HuH-7.5 (cell line): ENCODE measurements around the gene SLC25A28.
A peak's percentile ranks its signal among the peaks of the same experiment; 100 is the strongest.

ENCODE experiments used
- DNase-seq: peaks from one replicate; pipeline ENCODE4 v3.0.0; 2011; ENCODE audit warnings: low spot score

Gene SLC25A28, protein sequence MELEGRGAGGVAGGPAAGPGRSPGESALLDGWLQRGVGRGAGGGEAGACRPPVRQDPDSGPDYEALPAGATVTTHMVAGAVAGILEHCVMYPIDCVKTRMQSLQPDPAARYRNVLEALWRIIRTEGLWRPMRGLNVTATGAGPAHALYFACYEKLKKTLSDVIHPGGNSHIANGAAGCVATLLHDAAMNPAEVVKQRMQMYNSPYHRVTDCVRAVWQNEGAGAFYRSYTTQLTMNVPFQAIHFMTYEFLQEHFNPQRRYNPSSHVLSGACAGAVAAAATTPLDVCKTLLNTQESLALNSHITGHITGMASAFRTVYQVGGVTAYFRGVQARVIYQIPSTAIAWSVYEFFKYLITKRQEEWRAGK

GRCh38 chr10:99619851-99620710 lies at the start of gene SLC25A28:
Gene SLC25A28 (minus strand): TSS chr10:99620439. CDS start chr10:99620335, 104 bp downstream.
- peak; percentile 94 for DNase-seq

GRCh38 chr10:99667108-99667751 lies 47.0 kb upstream of the SLC25A28 start:
- DNase-seq, result no peak

GRCh38 chr10:99665304-99665703 lies 45.1 kb upstream of the SLC25A28 start:
- DNase-seq, result no peak

DNA sequence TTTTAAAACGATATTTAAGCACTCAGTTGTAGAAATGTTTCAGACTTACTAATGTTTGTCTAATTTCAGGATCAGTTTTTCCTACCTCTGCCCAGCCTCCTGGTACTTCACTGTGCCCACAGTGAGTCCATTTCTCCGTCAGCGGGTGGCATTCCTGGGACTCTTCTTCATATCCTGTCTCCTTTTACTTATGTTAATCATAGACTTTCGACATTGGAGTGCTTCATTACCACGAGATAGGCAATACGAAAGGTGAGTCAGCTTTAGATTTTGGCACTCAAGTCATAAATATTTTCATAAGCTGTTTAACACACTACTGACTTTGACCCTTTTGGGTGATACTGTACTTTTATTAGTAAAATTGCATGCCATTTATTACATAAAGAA lies 41.1 kb upstream of the SLC25A28 start:
- DNase-seq, result no peak

- DNase-seq, result no peak
These were observed 40.6 kb upstream of the SLC25A28 start for GRCh38 chr10:99660662-99661376.

GRCh38 chr10:99659868-99660366 lies 39.7 kb upstream of the SLC25A28 start:
- DNase-seq, result no peak

GRCh38 chr10:99659031-99659867 lies 39.0 kb upstream of the SLC25A28 start, which contains the start of gene ENTPD7:
Gene ENTPD7 (plus strand): TSS chr10:99659509. CDS start chr10:99659957, 448 bp downstream.
- peak; percentile 92 for DNase-seq

GRCh38 chr10:99658622-99659030 lies 38.4 kb upstream of the SLC25A28 start:
- no peak for DNase-seq

DNA sequence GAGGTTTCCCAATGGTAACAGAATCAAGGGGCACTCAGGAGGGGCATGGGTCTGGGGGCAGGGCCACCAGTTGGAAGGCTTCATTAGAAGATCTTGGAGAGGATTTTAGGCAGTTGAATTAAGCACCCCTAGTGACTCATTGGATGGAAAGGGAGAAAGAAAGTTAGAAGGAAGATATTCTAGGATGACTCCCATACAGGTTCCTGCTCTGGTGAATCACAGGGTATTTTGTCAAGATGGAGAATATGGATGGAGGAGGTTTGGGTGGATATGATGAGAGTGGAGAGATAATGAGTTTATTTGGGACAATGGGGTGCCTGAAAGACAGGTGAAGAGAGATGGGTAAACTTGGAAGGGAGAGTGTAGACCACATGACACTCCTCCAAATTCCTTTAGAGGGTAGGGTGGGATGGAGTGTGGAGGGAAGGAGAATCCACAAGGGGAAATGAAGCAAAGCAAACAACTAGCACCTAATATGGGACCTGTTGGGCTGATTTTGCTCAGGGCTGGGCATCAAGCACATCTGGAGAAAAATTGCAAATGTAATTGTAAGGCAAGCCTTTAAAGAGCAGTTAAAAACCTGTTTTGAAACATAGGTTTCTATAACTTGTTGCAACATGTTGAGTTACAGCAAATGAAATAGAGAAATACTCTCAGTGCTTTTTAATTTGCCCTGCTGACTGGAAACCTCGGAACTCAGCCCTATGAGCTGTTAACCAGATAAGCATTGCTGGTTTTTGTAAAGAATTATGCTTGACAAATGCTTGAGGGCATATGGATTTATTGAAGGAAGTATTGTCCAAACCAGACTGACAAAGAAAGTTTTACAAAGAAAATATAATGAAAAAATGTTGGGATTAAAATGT lies 36.2 kb upstream of the SLC25A28 start:
- DNase-seq, result no peak

GRCh38 chr10:99654390-99655175 lies 34.3 kb upstream of the SLC25A28 start:
- DNase-seq, result no peak

DNA sequence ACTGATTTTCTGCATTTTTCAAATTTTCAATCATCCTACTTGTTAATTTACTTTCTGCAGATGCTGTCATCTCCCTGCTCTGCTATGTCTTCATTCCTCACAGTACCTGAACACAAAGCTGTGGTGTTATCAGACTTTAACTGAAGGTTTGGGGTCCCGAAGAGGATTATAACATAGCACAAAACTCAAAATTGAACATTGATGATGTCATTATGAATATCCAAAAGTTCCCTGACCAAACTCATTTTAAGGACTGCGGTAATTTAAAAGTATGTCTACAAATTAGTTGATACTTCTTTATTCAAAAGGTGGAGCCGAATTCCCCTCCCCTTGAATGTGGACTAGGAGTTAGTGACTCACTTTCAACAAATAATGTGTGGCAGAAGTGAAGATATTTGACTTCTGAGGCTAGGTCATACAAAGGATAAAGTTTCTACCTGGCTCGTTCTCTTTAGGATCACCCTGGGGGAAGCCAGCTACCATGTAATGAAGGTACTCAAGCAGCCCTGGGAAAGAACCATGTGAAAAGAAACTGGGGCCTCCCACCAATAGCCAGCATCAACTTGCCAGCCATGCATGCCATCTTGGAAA lies 32.7 kb upstream of the SLC25A28 start:
- no peak for DNase-seq

- DNase-seq, result no peak
These were observed 28.5 kb upstream of the SLC25A28 start for GRCh38 chr10:99648717-99649116.

DNA sequence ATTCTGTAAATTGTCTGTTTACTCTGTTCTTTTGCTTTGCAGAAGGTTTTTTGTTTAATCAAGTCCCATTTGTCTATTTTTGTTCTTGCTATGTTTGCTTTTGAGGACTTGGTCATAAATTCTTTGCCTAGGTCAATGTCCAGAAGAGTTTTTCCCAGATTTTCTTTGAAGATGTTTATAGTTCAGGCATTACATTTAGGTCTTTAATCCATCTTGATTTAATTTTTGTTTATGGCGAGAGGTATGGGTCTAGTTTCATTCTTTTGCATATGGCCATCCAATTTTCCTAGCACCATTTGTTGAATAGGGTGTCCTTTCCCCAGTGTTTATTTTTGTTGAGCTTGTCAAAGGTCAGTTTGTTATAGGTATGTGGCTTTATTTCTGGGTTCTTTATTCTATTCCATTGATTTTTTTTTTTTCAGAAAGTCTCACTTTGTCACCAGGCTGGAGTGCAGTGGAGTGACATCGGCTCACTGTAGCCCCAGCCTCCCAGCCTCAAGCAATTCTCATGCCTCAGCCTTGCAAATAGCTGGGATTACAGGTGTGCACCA lies 27.4 kb upstream of the SLC25A28 start:
- no peak for DNase-seq

DNA sequence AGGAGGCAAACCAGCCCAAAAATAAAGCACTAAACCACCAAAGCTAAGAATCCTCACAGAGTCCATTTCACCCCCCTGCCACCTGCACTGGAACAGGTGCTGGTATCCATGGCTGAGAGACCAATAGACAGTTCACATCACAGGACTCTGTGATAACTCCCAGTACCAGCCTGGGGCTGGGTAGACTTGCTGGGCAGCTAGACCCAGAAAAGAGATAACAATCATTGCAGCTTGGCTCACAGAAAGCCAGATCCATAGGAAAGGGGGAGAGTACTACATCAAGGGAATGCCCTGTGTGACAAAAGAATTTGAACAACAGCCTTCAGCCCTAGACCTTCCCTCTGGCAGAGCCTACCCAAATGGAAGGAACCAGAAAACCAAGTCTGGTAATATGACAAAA lies 13.6 kb upstream of the SLC25A28 start:
- DNase-seq, result no peak

DNA sequence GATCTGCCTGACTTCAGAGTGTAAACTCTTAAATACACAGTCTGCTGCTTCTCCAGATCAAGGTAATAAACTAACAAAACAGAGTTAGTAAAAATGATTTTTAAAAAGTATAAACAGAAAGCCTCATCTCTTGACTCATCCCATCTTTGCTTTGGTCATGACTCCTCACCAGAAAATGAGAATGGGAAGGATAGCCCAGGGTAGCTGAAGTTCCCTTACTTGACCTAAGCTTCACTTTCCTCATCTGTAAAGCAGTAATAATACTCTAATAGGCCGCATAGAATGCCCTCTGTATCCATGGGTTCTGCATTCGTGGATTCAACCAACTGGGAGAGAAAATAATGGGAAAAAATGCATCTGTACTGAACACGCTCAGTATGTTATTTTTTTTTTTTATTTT lies 11.3 kb upstream of the SLC25A28 start:
- DNase-seq, result no peak

GRCh38 chr10:99630991-99631390 lies 10.8 kb upstream of the SLC25A28 start:
- DNase-seq, result no peak

DNA sequence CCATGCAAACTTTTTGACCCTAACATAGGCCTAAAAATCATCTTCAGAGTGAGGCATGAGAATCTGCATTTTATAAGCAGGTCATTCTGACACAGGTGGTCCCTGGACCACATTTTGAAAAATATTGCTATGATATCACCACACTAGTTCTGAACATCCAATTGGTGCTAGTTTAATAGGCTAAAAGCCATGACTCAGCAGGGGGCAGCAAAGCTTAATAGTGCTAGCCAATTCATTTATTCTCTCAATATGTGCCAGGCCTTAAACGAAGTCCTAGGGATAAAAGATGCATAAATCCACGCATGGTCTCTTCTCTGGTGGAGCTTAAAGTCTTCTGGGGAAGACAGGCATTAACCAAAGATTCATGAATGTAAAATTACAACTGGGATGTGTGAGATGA lies 10.2 kb upstream of the SLC25A28 start:
- DNase-seq, result no peak

DNA sequence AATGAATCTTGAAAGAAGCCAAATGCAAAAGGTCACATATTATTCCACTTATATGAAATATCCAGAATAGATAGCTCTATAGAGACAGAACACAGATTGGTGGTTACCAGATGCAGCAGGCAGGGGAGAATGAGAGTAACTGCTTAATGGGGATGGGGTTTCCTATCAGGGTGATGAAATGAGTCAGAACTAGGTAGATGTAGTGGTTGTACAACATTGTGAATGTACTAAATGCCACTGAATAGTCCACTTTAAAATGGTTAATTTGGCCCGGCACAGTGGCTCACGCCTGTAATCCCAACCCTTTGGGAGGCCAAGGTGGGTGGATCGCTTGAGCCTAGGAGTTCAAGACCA lies 9.4 kb upstream of the SLC25A28 start:
- no peak for DNase-seq
